ENCODE measurements around the gene PCYT1A. TPM values are rescaled to one million over a fixed set of nuclear protein-coding genes. Genes with fewer than 3 reads are reported as not detected.
A peak's percentile ranks its signal among the peaks of the same experiment; 100 is the strongest.

PCYT1A gene
- total RNA-seq, 2 experiments from 2014 or later = 69.5 to 69.7 TPM

GRCh38 chr3:196280689-196281440 lies 6.7 kb downstream of the PCYT1A start:
- CTCF ChIA-PET = interaction anchor here (1.0 to 2.0 kb wide), 5 partner anchors 9 to 248 kb away, joined by 3 to 7 read pairs (median 4); no protein-coding TSS in a partner anchor
- H3K4me3 Mint-ChIP-seq = peak overlapping the region; percentile 4
- H3K36me3 Mint-ChIP-seq (ENCODE audit: low read depth) = peaks cover 25% of the 10 kb centered on the region

GRCh38 chr3:196275126-196275525 lies 12.4 kb downstream of the PCYT1A start:
- H3K4me1 Mint-ChIP-seq = peaks cover 63% of the 10 kb centered on the region
- CTCF ChIA-PET = interaction anchor here (0.7 to 1.2 kb wide), 2 partner anchors 13 to 246 kb away, joined by 3 to 4 read pairs; partner anchors contain the start of gene PCYT1A
- H3K36me3 Mint-ChIP-seq (ENCODE audit: low read depth) = peaks cover 42% of the 10 kb centered on the region
- POLR2A ChIA-PET = interaction anchor here (0.6 kb wide), 1 partner anchor 219 kb away, joined by 5 read pairs; no protein-coding TSS in a partner anchor
- peak overlapping the region; percentile 69 for H3K4me3 Mint-ChIP-seq
- H3K9me3 Mint-ChIP-seq = peaks cover 3% of the 10 kb centered on the region
- DNase-seq = no peak
- H3K27me3 Mint-ChIP-seq = no peaks in the 10 kb centered on the region
- peak overlapping the region; percentile 92 for H3K27ac Mint-ChIP-seq

More at GRCh38 chr3:196280689-196281440, 6.7 kb downstream of the PCYT1A start:
- Mint-ChIP-seq H3K27me3 (no peaks in the 10 kb centered on the region), H3K9me3 (no peaks in the 10 kb centered on the region), H3K27ac (peak overlapping the region; percentile 59), H3K4me1 (peaks cover 68% of the 10 kb centered on the region)
- POLR2A ChIA-PET = no interaction called here
- DNase-seq = peak; percentile 51

- H3K9me3 Mint-ChIP-seq = peaks cover 3% of the 10 kb centered on the region
- CTCF ChIA-PET = interaction anchor here (1.2 to 2.6 kb wide), 3 partner anchors 12 to 43 kb away, joined by 3 to 13 read pairs (median 5); partner anchors contain the start of genes DYNLT2B and PCYT1A
- POLR2A ChIA-PET = interaction anchor here (0.6 kb wide), 1 partner anchor 218 kb away, joined by 5 read pairs; no protein-coding TSS in a partner anchor
- H3K4me1 Mint-ChIP-seq = peaks cover 61% of the 10 kb centered on the region
- DNase-seq = peak; percentile 85
- peaks cover 46% of the 10 kb centered on the region for H3K36me3 Mint-ChIP-seq (ENCODE audit: low read depth)
- no peaks in the 10 kb centered on the region for H3K27me3 Mint-ChIP-seq
- H3K27ac Mint-ChIP-seq = peak overlapping the region; percentile 92
- peak overlapping the region; percentile 69 for H3K4me3 Mint-ChIP-seq
Measured at GRCh38 chr3:196274585-196274984, 12.9 kb downstream of the PCYT1A start.

- H3K27ac Mint-ChIP-seq = peak overlapping the region; percentile 92
- peaks cover 59% of the 10 kb centered on the region for H3K4me1 Mint-ChIP-seq
- ChIA-PET CTCF (interaction anchor here (0.8 to 2.6 kb wide), 7 partner anchors 8 to 44 kb away, joined by 3 to 13 read pairs (median 5); partner anchors contain the start of gene DYNLT2B), POLR2A (no interaction called here)
- no peak overlapping the region for H3K4me3 Mint-ChIP-seq
- peaks cover 52% of the 10 kb centered on the region for H3K36me3 Mint-ChIP-seq (ENCODE audit: low read depth)
- no peaks in the 10 kb centered on the region for H3K27me3 Mint-ChIP-seq
- peaks cover 3% of the 10 kb centered on the region for H3K9me3 Mint-ChIP-seq
- no peak for DNase-seq
Measured at GRCh38 chr3:196273655-196274054, 13.9 kb downstream of the PCYT1A start.

- Mint-ChIP-seq H3K36me3 (ENCODE audit: low read depth) (peaks cover 49% of the 10 kb centered on the region), H3K27me3 (no peaks in the 10 kb centered on the region), H3K27ac (peak overlapping the region; percentile 92), H3K4me1 (peaks cover 56% of the 10 kb centered on the region), H3K4me3 (no peak overlapping the region), H3K9me3 (peaks cover 3% of the 10 kb centered on the region)
- ChIA-PET CTCF (interaction anchor here (0.5 to 2.6 kb wide), 7 partner anchors 9 to 370 kb away, joined by 3 to 13 read pairs (median 4); partner anchors contain the start of gene DYNLT2B), POLR2A (no interaction called here)
- no peak for DNase-seq
Measured at GRCh38 chr3:196272826-196273225, 14.7 kb downstream of the PCYT1A start.

- H3K27me3 Mint-ChIP-seq = no peaks in the 10 kb centered on the region
- CTCF ChIA-PET = interaction anchor here (1.1 kb wide), 1 partner anchor 14 kb away, joined by 3 read pairs; no protein-coding TSS in a partner anchor
- no peak overlapping the region for H3K4me3 Mint-ChIP-seq
- H3K27ac Mint-ChIP-seq = peak overlapping the region; percentile 0
- peaks cover 52% of the 10 kb centered on the region for H3K36me3 Mint-ChIP-seq (ENCODE audit: low read depth)
- POLR2A ChIA-PET = no interaction called here
- peaks cover 3% of the 10 kb centered on the region for H3K9me3 Mint-ChIP-seq
- peaks cover 49% of the 10 kb centered on the region for H3K4me1 Mint-ChIP-seq
- no peak for DNase-seq
Measured at GRCh38 chr3:196270499-196270898, 17.0 kb downstream of the PCYT1A start.

- Mint-ChIP-seq H3K4me1 (peaks cover 32% of the 10 kb centered on the region), H3K4me3 (no peak overlapping the region), H3K27me3 (no peaks in the 10 kb centered on the region), H3K36me3 (ENCODE audit: low read depth) (peaks cover 54% of the 10 kb centered on the region), H3K9me3 (peaks cover 2% of the 10 kb centered on the region), H3K27ac (peak overlapping the region; percentile 72)
- CTCF ChIA-PET = interaction anchor here (0.6 to 1.3 kb wide), 5 partner anchors 8 to 304 kb away, joined by 3 to 6 read pairs (median 4); no protein-coding TSS in a partner anchor
- POLR2A ChIA-PET = interaction anchor here (0.6 to 0.7 kb wide), 3 partner anchors 56 to 251 kb away, joined by 3 to 12 read pairs (median 9); no protein-coding TSS in a partner anchor
- no peak for DNase-seq
Measured at GRCh38 chr3:196268284-196269163, 19.0 kb downstream of the PCYT1A start.

GRCh38 chr3:196263819-196264218 lies 23.7 kb downstream of the PCYT1A start:
- H3K9me3 Mint-ChIP-seq = no peaks in the 10 kb centered on the region
- H3K4me3 Mint-ChIP-seq = no peak overlapping the region
- H3K27me3 Mint-ChIP-seq = no peaks in the 10 kb centered on the region
- peaks cover 45% of the 10 kb centered on the region for H3K36me3 Mint-ChIP-seq (ENCODE audit: low read depth)
- no peak for DNase-seq
- ChIA-PET CTCF (interaction anchor here (0.5 to 2.3 kb wide), 3 partner anchors 10 to 161 kb away, joined by 5 to 6 read pairs (median 6); no protein-coding TSS in a partner anchor), POLR2A (no interaction called here)
- H3K4me1 Mint-ChIP-seq = peaks cover 11% of the 10 kb centered on the region
- H3K27ac Mint-ChIP-seq = no peak overlapping the region

GRCh38 chr3:196260784-196261183 lies 26.7 kb downstream of the PCYT1A start:
- H3K27me3 Mint-ChIP-seq = no peaks in the 10 kb centered on the region
- H3K4me1 Mint-ChIP-seq = peaks cover 2% of the 10 kb centered on the region
- H3K27ac Mint-ChIP-seq = no peak overlapping the region
- H3K36me3 Mint-ChIP-seq (ENCODE audit: low read depth) = peaks cover 30% of the 10 kb centered on the region
- POLR2A ChIA-PET = no interaction called here
- no peaks in the 10 kb centered on the region for H3K9me3 Mint-ChIP-seq
- CTCF ChIA-PET = no interaction called here
- no peak for DNase-seq
- H3K4me3 Mint-ChIP-seq = no peak overlapping the region

GRCh38 chr3:196255776-196256175 lies 31.8 kb downstream of the PCYT1A start:
- POLR2A ChIA-PET = no interaction called here
- no peaks in the 10 kb centered on the region for H3K9me3 Mint-ChIP-seq
- H3K36me3 Mint-ChIP-seq (ENCODE audit: low read depth) = peaks cover 21% of the 10 kb centered on the region
- no peak for DNase-seq
- no peak overlapping the region for H3K27ac Mint-ChIP-seq
- H3K4me1 Mint-ChIP-seq = peaks cover 3% of the 10 kb centered on the region
- H3K4me3 Mint-ChIP-seq = no peak overlapping the region
- no peaks in the 10 kb centered on the region for H3K27me3 Mint-ChIP-seq
- CTCF ChIA-PET = interaction anchor here (1.3 to 1.6 kb wide), 3 partner anchors 197 to 267 kb away, joined by 3 to 4 read pairs (median 4); no protein-coding TSS in a partner anchor

- H3K36me3 Mint-ChIP-seq (ENCODE audit: low read depth) = peaks cover 18% of the 10 kb centered on the region
- H3K9me3 Mint-ChIP-seq = no peaks in the 10 kb centered on the region
- no peak overlapping the region for H3K4me3 Mint-ChIP-seq
- POLR2A ChIA-PET = no interaction called here
- peaks cover 3% of the 10 kb centered on the region for H3K4me1 Mint-ChIP-seq
- no peaks in the 10 kb centered on the region for H3K27me3 Mint-ChIP-seq
- CTCF ChIA-PET = interaction anchor here (0.7 to 1.6 kb wide), 10 partner anchors 11 to 645 kb away, joined by 3 to 5 read pairs (median 4); partner anchors contain the start of gene DYNLT2B
- no peak for DNase-seq
- H3K27ac Mint-ChIP-seq = no peak overlapping the region
Measured at GRCh38 chr3:196254376-196255283, 32.9 kb downstream of the PCYT1A start.

Measured in activated CD4-positive, alpha-beta T cell treated with anti-CD3 and anti-CD28 coated beads, Interleukin-2, amount 10 ng/mL, durations not matched to agents 7 days and 5 days (primary cell).